ENCODE data around the gene DCAF8L2. TPM values are rescaled to one million over a fixed set of nuclear protein-coding genes. Genes with fewer than 3 reads are reported as not detected.
"Not testable (repeated sequence)": the region's sequence is repeated elsewhere in the genome, so short reads cannot be mapped to it uniquely, and the experiment has no call there.

DCAF8L2 gene
- total RNA-seq, 4 donors from 2014 or later, result not detected

DNA sequence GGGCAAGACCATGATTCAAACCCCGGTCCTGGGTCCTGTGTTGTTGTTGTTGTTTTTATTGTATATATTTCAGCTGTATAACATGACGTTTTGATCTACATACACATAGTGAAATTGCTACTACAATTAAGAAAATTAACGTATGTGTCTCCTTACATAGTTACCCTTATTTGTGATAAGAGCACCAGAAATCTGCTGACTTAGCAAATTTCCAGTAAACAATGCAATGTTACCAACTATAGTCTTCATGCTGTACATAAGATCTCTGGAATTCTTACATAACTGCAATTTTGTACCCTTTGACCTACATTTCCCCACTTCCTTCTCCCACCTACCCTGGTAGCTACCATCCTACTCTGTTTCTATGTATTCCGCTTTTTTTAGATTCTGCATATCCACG is 141.8 kb downstream of the DCAF8L2 start:
- no peak for DNase-seq
- H3K27me3 ChIP-seq, result no peaks in the 10 kb centered on the region
- WGBS, 2 donors, result 71 to 73% methylated on average over 5 of the region's 5 CpGs
- intact Hi-C loops (cut with DNase I), result no loop called here
- no peaks in the 10 kb centered on the region for H3K9me3 ChIP-seq
- H3K4me1 ChIP-seq, result no peaks in the 10 kb centered on the region
- H3K27ac ChIP-seq, result no peak overlapping the region
- no peak overlapping the region for H3K4me3 ChIP-seq
- no peaks in the 10 kb centered on the region for H3K36me3 ChIP-seq
- TF ChIP-seq POLR2A (IDR thresholded peaks at IDR 0.05), result no peak
- TF ChIP-seq, protein P1, sequence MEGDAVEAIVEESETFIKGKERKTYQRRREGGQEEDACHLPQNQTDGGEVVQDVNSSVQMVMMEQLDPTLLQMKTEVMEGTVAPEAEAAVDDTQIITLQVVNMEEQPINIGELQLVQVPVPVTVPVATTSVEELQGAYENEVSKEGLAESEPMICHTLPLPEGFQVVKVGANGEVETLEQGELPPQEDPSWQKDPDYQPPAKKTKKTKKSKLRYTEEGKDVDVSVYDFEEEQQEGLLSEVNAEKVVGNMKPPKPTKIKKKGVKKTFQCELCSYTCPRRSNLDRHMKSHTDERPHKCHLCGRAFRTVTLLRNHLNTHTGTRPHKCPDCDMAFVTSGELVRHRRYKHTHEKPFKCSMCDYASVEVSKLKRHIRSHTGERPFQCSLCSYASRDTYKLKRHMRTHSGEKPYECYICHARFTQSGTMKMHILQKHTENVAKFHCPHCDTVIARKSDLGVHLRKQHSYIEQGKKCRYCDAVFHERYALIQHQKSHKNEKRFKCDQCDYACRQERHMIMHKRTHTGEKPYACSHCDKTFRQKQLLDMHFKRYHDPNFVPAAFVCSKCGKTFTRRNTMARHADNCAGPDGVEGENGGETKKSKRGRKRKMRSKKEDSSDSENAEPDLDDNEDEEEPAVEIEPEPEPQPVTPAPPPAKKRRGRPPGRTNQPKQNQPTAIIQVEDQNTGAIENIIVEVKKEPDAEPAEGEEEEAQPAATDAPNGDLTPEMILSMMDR (IDR thresholded peaks at IDR 0.05), result no peak

DNA sequence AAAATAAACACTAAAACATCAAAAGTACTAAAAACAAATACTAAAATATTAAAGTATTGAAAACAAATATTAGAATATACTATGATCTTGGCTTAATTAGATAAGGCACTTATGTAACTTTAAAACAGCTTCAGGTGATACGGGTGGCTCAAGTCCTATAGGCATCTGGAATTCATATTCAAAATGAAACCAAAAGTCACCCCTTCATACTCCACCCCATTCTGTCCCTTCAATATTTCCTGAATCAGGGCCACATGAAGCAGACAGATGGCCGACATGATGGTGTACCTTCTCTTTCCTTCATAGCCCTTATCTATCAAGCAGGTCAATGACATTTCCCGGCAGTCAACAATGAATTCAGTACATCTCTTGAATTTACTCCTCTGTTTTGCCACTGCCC is 145.8 kb downstream of the DCAF8L2 start:
- Histone ChIP-seq H3K27ac (no peak overlapping the region), H3K9me3 (no peaks in the 10 kb centered on the region), H3K36me3 (no peaks in the 10 kb centered on the region), H3K27me3 (no peaks in the 10 kb centered on the region), H3K4me1 (no peaks in the 10 kb centered on the region), H3K4me3 (no peak overlapping the region)
- TF ChIP-seq, protein P1 (IDR thresholded peaks at IDR 0.05), result no peak
- no peak for TF ChIP-seq POLR2A (IDR thresholded peaks at IDR 0.05)
- no peak for DNase-seq
- intact Hi-C loops (cut with DNase I), result no loop called here
- WGBS, 2 donors, result 62 to 70% methylated on average over 3 of the region's 3 CpGs

DNA sequence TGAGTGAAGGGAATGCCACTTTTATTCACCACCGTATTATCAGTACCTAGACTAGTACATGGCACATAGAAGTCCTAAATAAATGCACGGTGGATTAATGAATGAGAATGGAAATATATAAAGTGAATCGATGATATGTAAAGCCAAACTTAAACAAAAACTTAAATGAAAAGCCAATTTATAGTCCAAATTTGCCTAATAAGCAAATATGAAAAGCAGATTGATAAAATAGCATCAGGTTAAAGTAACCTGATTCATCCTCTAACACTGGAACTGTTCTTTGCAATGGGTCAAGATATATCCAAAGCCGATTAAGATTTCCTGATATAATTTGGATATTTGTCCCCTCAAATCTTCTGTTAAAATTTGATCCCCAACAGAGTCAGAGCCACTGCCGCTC is 150.8 kb downstream of the DCAF8L2 start:
- H3K4me1 ChIP-seq, result no peaks in the 10 kb centered on the region
- WGBS, 2 donors, result 82 to 89% methylated on average over 4 to 5 of the region's 5 CpGs
- H3K36me3 ChIP-seq, result no peaks in the 10 kb centered on the region
- H3K9me3 ChIP-seq, result no peaks in the 10 kb centered on the region
- H3K4me3 ChIP-seq, result no peak overlapping the region
- intact Hi-C loops (cut with DNase I), result no loop called here
- H3K27me3 ChIP-seq, result no peaks in the 10 kb centered on the region
- no peak overlapping the region for H3K27ac ChIP-seq
- no peak for DNase-seq
- TF ChIP-seq, protein P1 (IDR thresholded peaks at IDR 0.05), result no peak
- TF ChIP-seq POLR2A (IDR thresholded peaks at IDR 0.05), result no peak

DNA sequence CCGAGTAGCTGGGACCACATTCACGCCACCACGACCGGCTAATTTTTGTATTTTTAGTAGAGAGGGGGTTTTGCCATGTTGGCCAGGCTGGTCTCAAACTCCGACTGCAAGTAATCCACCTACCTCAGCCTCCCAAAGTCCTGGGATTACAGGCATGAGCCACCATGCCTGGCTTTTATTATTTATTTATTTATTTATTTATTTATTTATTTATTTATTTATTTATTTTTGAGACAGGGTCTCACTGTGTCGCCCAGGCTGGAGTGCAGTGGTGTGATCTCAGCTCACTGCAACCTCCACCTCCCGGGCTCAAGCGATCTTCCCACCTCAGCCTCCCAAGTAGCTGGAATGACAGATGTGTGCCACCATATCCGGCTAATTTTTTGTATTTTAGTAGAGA is 153.4 kb downstream of the DCAF8L2 start:
- H3K9me3 ChIP-seq; intact Hi-C loops (cut with DNase I); H3K27me3 ChIP-seq; H3K4me1 ChIP-seq; H3K36me3 ChIP-seq; DNase-seq; H3K27ac ChIP-seq; H3K4me3 ChIP-seq: not testable (repeated sequence)
- 76 to 95% methylated on average over 7 to 9 of the region's 9 CpGs for WGBS, 2 donors

DNA sequence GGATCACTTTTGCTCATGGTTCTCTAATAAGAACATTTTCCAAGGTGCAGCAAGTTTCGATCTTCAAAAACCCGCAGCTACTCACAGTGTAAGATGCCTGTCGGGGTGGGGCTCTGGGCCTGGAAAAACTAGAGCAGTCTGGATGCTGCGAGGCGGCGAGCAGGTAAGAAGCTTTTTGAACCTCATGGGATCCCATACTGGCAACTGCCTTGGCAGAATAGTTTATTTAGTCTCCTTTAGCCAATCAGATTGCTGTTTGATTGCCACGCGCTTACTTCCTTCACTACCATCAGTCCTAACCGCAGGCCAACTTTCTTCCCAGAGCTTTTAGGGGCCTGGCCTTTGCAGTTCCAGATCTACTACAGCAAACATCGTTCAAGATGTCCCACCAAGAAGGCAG is 156.4 kb downstream of the DCAF8L2 start:
- 87 to 95% methylated on average over 7 to 9 of the region's 10 CpGs for WGBS, 2 donors
- no peak for DNase-seq

DNA sequence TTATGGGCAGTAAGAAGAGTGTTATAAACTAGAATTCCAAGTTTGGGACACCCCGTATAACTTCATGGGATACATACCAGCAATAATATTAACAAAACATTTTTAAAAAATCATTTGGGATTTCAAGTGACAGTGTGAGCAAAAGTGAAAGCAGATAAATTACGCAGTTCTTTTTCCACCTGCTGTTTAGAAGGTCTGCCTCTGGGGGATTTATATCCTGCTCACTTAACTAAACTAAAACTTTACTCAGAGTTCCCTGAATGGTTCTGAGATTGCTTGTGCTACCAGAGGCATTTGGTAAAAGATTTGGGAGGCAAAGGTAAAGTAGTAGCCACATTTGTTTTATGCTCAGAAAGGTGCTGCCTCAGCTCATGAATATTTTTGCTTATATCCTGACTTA is 160.2 kb downstream of the DCAF8L2 start:
- H3K9me3 ChIP-seq; H3K27me3 ChIP-seq; H3K36me3 ChIP-seq; H3K4me1 ChIP-seq; DNase-seq; H3K27ac ChIP-seq; H3K4me3 ChIP-seq; intact Hi-C loops (cut with DNase I): not testable (repeated sequence)
- WGBS, 2 donors, result 46 to 69% methylated on average over 2 of the region's 2 CpGs

More for the DNA sequence above, 156.4 kb downstream of the DCAF8L2 start:
- Histone ChIP-seq H3K36me3 (no peaks in the 10 kb centered on the region), H3K4me1 (no peaks in the 10 kb centered on the region), H3K27me3 (no peaks in the 10 kb centered on the region), H3K4me3 (no peak overlapping the region), H3K9me3 (no peaks in the 10 kb centered on the region), H3K27ac (no peak overlapping the region)
- intact Hi-C loops (cut with DNase I), result no loop called here
- TF ChIP-seq, protein P1 (IDR thresholded peaks at IDR 0.05), result no peak
- TF ChIP-seq POLR2A (IDR thresholded peaks at IDR 0.05), result no peak

Data from esophagus squamous epithelium (tissue), 5 donors.